Parietal lobe (tissue), 2 donors: ENCODE results near the gene WDR48. TPM values are rescaled to one million over a fixed set of nuclear protein-coding genes. Genes with fewer than 3 reads are reported as not detected.

Experiments used
- small RNA-seq: library from RNA; depleted of rRNA; stranded (forward); fragments of <200 nt; gene quantifications from one replicate; pipeline ENCODE3, GENCODE V24; 2014; ENCODE audit warnings: low replicate concordance
- total RNA-seq: library from RNA; depleted of rRNA; stranded (reverse); fragments of >200 nt; gene quantifications from one replicate; pipeline ENCODE4 v1.2.3, GENCODE V29; 2014

The WDR48 gene
- total RNA-seq = 87.3 TPM

GRCh38 chr3:39051649-39052561, at the start of gene WDR48, which contains the start of gene SCN11A:
Gene WDR48, plus strand, starts transcription at chr3:39052016. Its CDS starts 10 bp downstream, at chr3:39052026.
Gene SCN11A, minus strand, starts transcription at chr3:39051944. Its CDS starts 101,582 bp downstream, at chr3:38950362.

GRCh38 chr3:39107388-39108199, 55.8 kb downstream of the WDR48 start, which contains the start of the genes GORASP1 and TTC21A:
Gene GORASP1, minus strand, starts transcription at chr3:39107627. Its CDS starts 86 bp downstream, at chr3:39107541.
Gene TTC21A, plus strand, starts transcription at chr3:39107680. Its CDS starts 158 bp downstream, at chr3:39107838.

Small RNA genes lying within 50 kb of the gene (small RNA-seq; reads per million reads assigned to genes)
- not detected for gene RNU6-1227P

Other genes starting within 250 kb of the WDR48 start
- not detected for gene SCN10A, start 235.8 kb upstream of the WDR48 start, total RNA-seq
- 0.63 TPM for gene SCN11A, start 72 bp upstream of the WDR48 start, total RNA-seq
- gene GORASP1, start 55.6 kb downstream of the WDR48 start, total RNA-seq = 48.8 TPM
- 12.8 TPM for gene TTC21A, start 55.7 kb downstream of the WDR48 start, total RNA-seq
- gene CSRNP1, start 101.6 kb downstream of the WDR48 start, total RNA-seq = 4.1 TPM
- not detected for gene XIRP1, start 140.6 kb downstream of the WDR48 start, total RNA-seq
- gene CX3CR1, start 228.0 kb downstream of the WDR48 start, total RNA-seq = 11.6 TPM